Measurements from ENCODE around the gene ROMO1. TPM values are rescaled to one million over a fixed set of nuclear protein-coding genes. Genes with fewer than 3 reads are reported as not detected.

Gene ROMO1
- total and polyA plus RNA-seq, 2 of the 8 experiments (the other 6 are each of a cell fraction or from before 2014, with no cell fraction given): 164 to 702 TPM

DNA sequence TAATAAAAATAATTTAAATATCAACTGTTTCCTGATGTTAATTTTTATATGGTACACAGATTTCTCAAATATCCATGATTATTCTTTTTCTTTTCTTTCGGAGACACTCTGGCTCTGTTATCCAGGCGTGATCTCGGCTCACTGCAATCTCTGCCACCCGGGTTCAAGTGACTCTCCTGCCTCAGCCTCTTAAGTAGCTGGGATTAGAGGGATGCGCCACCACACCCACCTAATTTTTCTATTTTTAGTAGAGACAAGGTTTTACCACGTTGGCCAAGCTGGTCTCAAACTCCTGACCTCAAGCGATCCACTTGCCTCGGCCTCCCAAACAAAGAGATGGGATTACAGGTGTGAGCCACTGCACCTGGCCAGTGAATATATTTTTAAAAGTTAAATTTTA lies 20.5 kb downstream of the ROMO1 start:
- Histone ChIP-seq H3K27me3 (replicated peaks in 1 of 4; ENCODE audit: control insufficient read depth in 3 of 4, extremely low read depth in 1 of 4, insufficient read depth in 3 of 4, low read length in 3 of 4) (no peaks in the 10 kb centered on the region; a peak in 1 of 7 replicates), H2AFZ (ENCODE audit: low read length) (no peak overlapping the region), H3K9ac (replicated peaks in 1 of 4; ENCODE audit: extremely low read depth in 1 of 4, low read depth in 3 of 4, low read length in 3 of 4) (no peak overlapping the region), H3K4me3 (ENCODE audit: extremely low read depth in 1 of 4, insufficient read depth in 2 of 4, low read depth in 3 of 4, low read length in 4 of 4) (no peak overlapping the region), H3K23me2 (ENCODE audit: low read depth, low read length) (no peaks in the 10 kb centered on the region), H3K4me2 (ENCODE audit: insufficient read depth in 1 of 2, low read depth in 2 of 2, low read length in 2 of 2) (no peak overlapping the region), H3K4ac (replicated peaks; ENCODE audit: insufficient read length, low read depth, low read length) (no peak overlapping the region), H3K23ac (ENCODE audit: insufficient read length) (no peak overlapping the region), H2BK20ac (ENCODE audit: low read length) (no peak overlapping the region), H4K20me1 (replicated peaks in 1 of 2; ENCODE audit: control insufficient read depth in 1 of 2, insufficient read depth in 2 of 2, low read length in 2 of 2) (peaks cover 18 to 19% of the 10 kb centered on the region in 2 experiments), H3K56ac (replicated peaks; ENCODE audit: insufficient read length, low read depth, low read length) (no peak overlapping the region), H4K91ac (replicated peaks; ENCODE audit: insufficient read length, low read length) (no peak overlapping the region), H3K27ac (ENCODE audit: low read depth, low read length) (no peak overlapping the region), H4K8ac (ENCODE audit: extremely low read depth, insufficient read depth, low read length) (no peak overlapping the region), H2BK12ac (ENCODE audit: low read depth, low read length) (no peak overlapping the region), H4K5ac (ENCODE audit: insufficient read length, low read depth, low read length) (no peak overlapping the region), H3K4me1 (replicated peaks in 1 of 4; ENCODE audit: control insufficient read depth in 3 of 4, insufficient read depth in 4 of 4, low read length in 3 of 4) (no peaks in the 10 kb centered on the region), H2BK15ac (ENCODE audit: low read length) (no peak overlapping the region), H3K79me2 (ENCODE audit: control insufficient read depth in 1 of 2, insufficient read depth in 2 of 2, low read length in 2 of 2) (peaks cover 0 to 79% of the 10 kb centered on the region in 2 experiments; a peak in 2 of 4 replicates), H3K18ac (ENCODE audit: extremely low read depth, low read length) (no peak overlapping the region), H2BK5ac (ENCODE audit: low read depth, low read length) (no peak overlapping the region), H3K14ac (ENCODE audit: insufficient read length) (no peak overlapping the region), H3K9me3 (ENCODE audit: insufficient read depth in 2 of 2, low read depth in 1 of 2, low read length in 1 of 2) (no peaks in the 10 kb centered on the region), H2AK5ac (ENCODE audit: low read depth, low read length) (no peak overlapping the region), H3K79me1 (ENCODE audit: low read depth, low read length) (peaks cover 9% of the 10 kb centered on the region), H3K36me3 (ENCODE audit: control insufficient read depth in 2 of 4, insufficient read depth in 4 of 4, low read length in 3 of 4) (peaks cover 63 to 100% (median 94%) of the 10 kb centered on the region in 4 experiments), H2BK120ac (replicated peaks; ENCODE audit: low read depth, low read length) (no peak overlapping the region)
- CTCF ChIA-PET (ENCODE audit: partially characterized antibody): interaction anchor here (1.4 to 1.9 kb wide), 2 partner anchors 9 to 10 kb away, joined by 4 to 8 read pairs; no protein-coding TSS in a partner anchor
- DNase-seq (ENCODE audit: low read depth in 1 of 2, low spot score in 2 of 2) (no peak), FAIRE-seq (no peak)
- 87% methylated on average over 8 of the region's 8 CpGs; no CpG with 5 or more reads in 1 of the 2 experiments for WGBS, 2 experiments (ENCODE audit: extremely low coverage in 1 of 2, insufficient coverage in 1 of 2, insufficient read length in 1 of 2, insufficient replicate concordance in 2 of 2, low coverage in 1 of 2, low lambda C conversion rate in 2 of 2, missing lambda C conversion rate in 1 of 2)
- TF ChIP-seq TBP (IDR thresholded peaks at IDR 0.05; ENCODE audit: low read depth, low read length) (no peak), YY1 (IDR thresholded peaks at IDR 0.05; ENCODE audit: low read depth, low read length) (no peak), TEAD4 (IDR thresholded peaks at IDR 0.05; ENCODE audit: low read depth, low read length) (no peak), NRF1 (IDR thresholded peaks at IDR 0.05; ENCODE audit: low read depth, low read length) (no peak), SIN3A (conservative IDR thresholded peaks at IDR 0.05 in 1 of 2, IDR thresholded peaks at IDR 0.05 in 1 of 2; ENCODE audit: low read depth in 1 of 2, low read length in 2 of 2) (no peak), SP1 (IDR thresholded peaks at IDR 0.05; ENCODE audit: low read depth, low read length) (no peak), RNF2 (IDR thresholded peaks at IDR 0.05; ENCODE audit: borderline replicate concordance, low read depth, low read length, missing control alignments, poor library complexity, severe bottlenecking) (no peak)
- POLR2A ChIA-PET (ENCODE audit: partially characterized antibody): interaction anchor here (0.8 to 45.3 kb wide), 4 partner anchors 2 to 151 kb away, joined by 3 to 2341 read pairs (median 1172); partner anchors contain the start of genes NFS1, PHF20, RBM39 and ROMO1
